Esophagus (tissue), 2 donors: ENCODE measurements around the gene HIVEP2. TPM values are rescaled to one million over a fixed set of nuclear protein-coding genes. Genes with fewer than 3 reads are reported as not detected.

Experiments used
- H3K27ac ChIP-seq, 2 donors: one replicate each; pipeline ENCODE4 v1.5.1; 2013; ENCODE audit warnings: low read depth in 2 of 2, mild to moderate bottlenecking in 2 of 2, inconsistent platforms in 1 of 2, low read length in 1 of 2, moderate library complexity in 1 of 2
- H3K27me3 ChIP-seq, 2 donors: one replicate each; pipeline ENCODE4 v1.6.1; 2013; ENCODE audit warnings: low read length in 2 of 2, control low read depth in 1 of 2, mild to moderate bottlenecking in 1 of 2; ENCODE audit not compliant: insufficient read depth in 2 of 2, control insufficient read depth in 1 of 2
- H3K36me3 ChIP-seq, 2 donors: one replicate each; pipeline ENCODE4 v1.6.1; 2013; ENCODE audit warnings: low read length in 1 of 2; ENCODE audit not compliant: control insufficient read depth in 2 of 2, insufficient read depth in 2 of 2
- H3K4me1 ChIP-seq, 2 donors: one replicate each; pipeline ENCODE4 v1.6.1; 2013; ENCODE audit warnings: low read length in 1 of 2; ENCODE audit not compliant: control insufficient read depth in 2 of 2, insufficient read depth in 2 of 2
- H3K4me3 ChIP-seq, 2 donors: one replicate each; pipeline ENCODE4 v1.5.1; 2013; ENCODE audit warnings: low read length in 2 of 2, mild to moderate bottlenecking in 2 of 2, low read depth in 1 of 2, moderate library complexity in 1 of 2
- H3K9me3 ChIP-seq, 2 donors: one replicate each; pipeline ENCODE4 v1.6.1; 2013; ENCODE audit warnings: mild to moderate bottlenecking in 2 of 2, low read depth in 1 of 2, low read length in 1 of 2, moderate library complexity in 1 of 2; ENCODE audit not compliant: control insufficient read depth in 2 of 2, insufficient read depth in 1 of 2
- WGBS, 2 donors: extraction: QIAGEN DNeasy Blood & Tissue Kit; methylation state at CpG; one replicate each; pipeline ENCODE4 v1.1.7; 2013; 5-methylcytosine and 5-hydroxymethylcytosine counted together
- polyA plus RNA-seq, 2 donors: library from polyadenylated mRNA; stranded (reverse); fragments of 200-250 nt; gene quantifications; one replicate each; pipeline ENCODE4 v1.2.3, GENCODE V29; 2013
- donor health status: healthy with polysubstance abuse.
- donor health status: Bipolar disorder and iron deficiency.

Gene HIVEP2
- polyA plus RNA-seq, 2 donors = 3.0 to 4.8 TPM

DNA sequence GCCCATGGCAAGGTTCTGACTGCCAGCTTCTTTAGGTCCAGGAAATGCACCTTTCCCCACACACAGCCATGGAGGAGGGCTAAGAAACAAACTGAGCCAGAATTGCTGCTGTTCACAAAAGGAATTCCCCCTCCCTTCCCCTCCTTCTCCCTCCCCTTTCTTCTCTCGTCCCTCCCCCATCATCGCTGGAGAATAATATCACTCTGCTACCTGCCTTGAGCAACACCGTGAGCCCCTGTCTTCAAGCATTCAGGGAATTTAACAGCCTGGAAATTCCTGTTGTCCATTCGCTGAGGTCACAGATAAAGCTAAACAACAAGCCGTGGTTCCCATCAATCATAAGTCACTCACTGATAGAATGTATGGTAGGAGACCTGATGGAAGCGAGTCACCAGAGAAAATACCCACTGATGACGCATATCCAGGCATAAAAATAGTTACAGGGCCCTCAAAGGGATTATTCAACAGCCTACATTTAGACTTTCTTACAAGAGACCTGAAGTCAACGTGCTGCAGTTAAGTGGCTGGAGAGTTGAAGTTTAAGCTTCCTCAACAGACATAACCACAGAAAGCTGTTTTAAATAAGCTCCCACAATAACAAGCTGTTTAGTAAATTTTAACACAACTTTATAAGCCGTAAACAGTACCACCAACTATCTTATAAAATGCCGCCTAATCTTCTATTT is 59.7 kb downstream of the HIVEP2 start:
- no peak overlapping the region for H3K4me3 ChIP-seq
- no peaks in the 10 kb centered on the region for H3K9me3 ChIP-seq
- peaks cover 2 to 4% of the 10 kb centered on the region in 2 donors for H3K4me1 ChIP-seq
- no peaks in the 10 kb centered on the region for H3K27me3 ChIP-seq
- H3K27ac ChIP-seq = peak overlapping the region; percentile 15 to 38
- 17 to 18% methylated on average over 10 of the region's 10 CpGs for WGBS, 2 donors
- no peaks in the 10 kb centered on the region for H3K36me3 ChIP-seq

DNA sequence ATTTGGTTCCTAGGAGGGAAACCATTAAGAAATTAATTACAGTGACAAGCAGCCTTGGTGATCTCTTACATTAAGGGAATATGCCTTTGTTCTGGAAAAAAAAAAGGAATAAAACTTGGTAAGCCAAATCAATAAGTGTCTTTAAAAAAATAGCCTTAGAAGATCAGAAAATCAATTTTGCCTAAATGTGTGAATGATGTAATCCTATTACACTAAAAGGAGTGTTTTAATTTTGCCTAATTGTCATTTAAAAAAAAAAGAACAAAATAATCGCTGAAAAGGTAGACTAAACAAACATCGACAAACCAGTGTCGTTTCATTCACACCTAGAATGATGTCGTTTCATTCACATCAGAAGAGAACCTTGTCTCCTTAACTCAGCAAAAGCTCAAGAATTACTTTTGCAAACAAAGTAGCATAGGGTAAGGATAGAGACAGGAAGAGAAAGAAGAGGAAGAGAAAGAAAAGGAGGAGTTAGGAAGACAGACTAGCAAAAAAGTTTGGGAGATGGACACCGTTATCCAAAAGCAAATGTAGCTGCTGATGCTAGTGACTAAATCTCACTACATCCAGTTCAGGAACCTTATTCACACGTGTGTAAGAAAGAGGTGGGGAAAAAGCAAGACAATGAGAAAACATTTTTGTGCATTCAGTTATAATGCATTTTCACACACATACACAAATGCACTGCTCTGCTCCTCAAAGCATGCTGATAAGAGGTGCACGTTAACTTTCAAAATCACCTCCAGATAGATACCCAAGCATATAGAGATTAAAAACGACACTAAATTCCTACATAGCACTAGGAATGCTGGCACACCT is 60.6 kb downstream of the HIVEP2 start:
- Histone ChIP-seq H3K4me3 (no peak overlapping the region), H3K36me3 (no peaks in the 10 kb centered on the region), H3K9me3 (no peaks in the 10 kb centered on the region), H3K4me1 (peaks cover 2 to 4% of the 10 kb centered on the region in 2 donors), H3K27me3 (no peaks in the 10 kb centered on the region), H3K27ac (peak overlapping the region in 1 of 2 donors; percentile 15)
- 46 to 54% methylated on average over 8 of the region's 8 CpGs for WGBS, 2 donors

DNA sequence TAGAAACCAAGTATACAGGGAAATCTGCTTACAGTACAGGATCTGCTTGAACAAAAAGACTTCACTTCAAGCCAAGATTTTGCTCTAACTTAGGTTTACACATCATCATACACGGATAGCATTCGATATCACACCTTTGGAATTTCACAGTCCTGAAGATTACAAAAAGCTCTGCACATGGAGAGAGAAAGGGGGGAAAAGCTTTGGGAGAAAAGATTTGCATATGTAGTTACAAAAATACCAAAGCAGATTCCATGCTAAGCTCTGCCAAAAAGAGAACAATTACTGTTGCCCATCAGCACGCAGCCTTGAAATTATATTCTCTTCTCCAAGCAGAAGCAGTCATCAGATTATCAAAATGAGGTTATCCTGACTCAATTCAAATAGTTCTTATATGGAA is 62.0 kb downstream of the HIVEP2 start:
- Histone ChIP-seq H3K27me3 (no peaks in the 10 kb centered on the region), H3K36me3 (no peaks in the 10 kb centered on the region), H3K27ac (no peak overlapping the region), H3K4me3 (no peak overlapping the region), H3K9me3 (no peaks in the 10 kb centered on the region), H3K4me1 (peaks cover 2 to 4% of the 10 kb centered on the region in 2 donors)
- WGBS, 2 donors = 60 to 72% methylated on average over 3 of the region's 3 CpGs

DNA sequence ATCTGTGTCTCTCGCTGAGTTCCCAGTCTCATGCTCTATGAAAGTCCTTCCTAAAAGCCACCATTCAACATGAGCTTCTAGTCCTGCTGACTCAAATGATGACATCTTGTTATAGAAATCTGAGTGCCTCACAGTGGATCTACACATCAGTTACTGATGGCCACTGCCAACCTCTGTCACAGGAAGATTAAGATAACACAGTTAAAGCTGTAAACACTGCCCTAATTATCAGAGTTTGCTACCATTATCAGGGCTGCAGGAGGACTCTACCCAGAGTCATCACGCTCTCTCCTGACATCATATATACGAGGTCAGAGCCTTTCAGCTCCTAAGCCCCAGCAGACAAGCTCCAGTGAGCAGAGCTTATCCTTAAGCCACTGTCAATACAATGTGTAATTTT is 63.2 kb downstream of the HIVEP2 start:
- no peaks in the 10 kb centered on the region for H3K9me3 ChIP-seq
- H3K27me3 ChIP-seq = no peaks in the 10 kb centered on the region
- H3K4me3 ChIP-seq = no peak overlapping the region
- H3K27ac ChIP-seq = no peak overlapping the region
- WGBS, 2 donors = 70 to 79% methylated on average over 3 of the region's 3 CpGs
- H3K36me3 ChIP-seq = no peaks in the 10 kb centered on the region
- H3K4me1 ChIP-seq = peaks cover 2 to 4% of the 10 kb centered on the region in 2 donors

DNA sequence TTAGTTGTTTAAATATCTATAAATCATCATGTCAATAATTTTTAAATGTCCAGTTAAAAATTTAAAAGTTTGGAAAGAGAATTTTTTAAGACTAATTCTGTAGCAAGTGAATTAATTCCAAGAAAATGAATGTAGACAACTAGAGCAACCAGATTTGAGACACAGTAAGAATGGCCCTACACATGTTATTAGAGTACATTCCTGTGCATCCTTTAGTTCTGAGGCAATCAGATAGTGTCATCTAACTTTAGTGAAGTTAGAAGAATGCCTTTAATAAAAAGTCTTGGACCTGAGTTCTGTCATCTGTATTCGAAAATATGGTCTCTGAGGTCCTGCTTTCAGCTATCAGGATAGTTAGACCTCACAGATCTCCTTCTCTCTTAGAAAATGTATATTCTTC is 63.7 kb downstream of the HIVEP2 start:
- no peaks in the 10 kb centered on the region for H3K36me3 ChIP-seq
- no peak overlapping the region for H3K27ac ChIP-seq
- H3K4me1 ChIP-seq = peaks cover 2 to 4% of the 10 kb centered on the region in 2 donors
- 98 to 100% methylated on average over 1 of the region's 1 CpG for WGBS, 2 donors
- no peaks in the 10 kb centered on the region for H3K27me3 ChIP-seq
- no peak overlapping the region for H3K4me3 ChIP-seq
- no peaks in the 10 kb centered on the region for H3K9me3 ChIP-seq

DNA sequence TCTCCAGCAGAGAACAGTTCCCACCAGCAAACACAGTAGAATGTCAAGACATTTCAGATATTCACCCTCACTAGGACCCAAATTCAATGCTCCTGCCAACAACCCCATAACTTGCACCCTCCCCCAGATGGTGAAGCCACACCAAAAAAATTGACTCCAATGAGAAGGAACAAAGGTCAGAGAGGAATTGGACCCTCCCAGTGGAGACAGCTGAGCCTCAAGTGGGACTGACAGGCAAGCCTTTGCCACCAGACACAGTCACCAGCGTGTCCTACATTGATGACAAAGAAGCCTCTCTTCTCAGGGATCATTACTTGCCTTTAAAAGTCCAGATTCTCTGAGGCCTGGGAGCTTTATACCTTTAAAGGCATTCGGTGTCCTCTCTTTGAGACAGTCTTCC is 64.8 kb downstream of the HIVEP2 start:
- 96 to 98% methylated on average over 2 of the region's 2 CpGs for WGBS, 2 donors
- Histone ChIP-seq H3K4me3 (no peak overlapping the region), H3K36me3 (no peaks in the 10 kb centered on the region), H3K27ac (no peak overlapping the region), H3K27me3 (no peaks in the 10 kb centered on the region), H3K9me3 (no peaks in the 10 kb centered on the region), H3K4me1 (peaks cover 2% of the 10 kb centered on the region in 2 donors)

DNA sequence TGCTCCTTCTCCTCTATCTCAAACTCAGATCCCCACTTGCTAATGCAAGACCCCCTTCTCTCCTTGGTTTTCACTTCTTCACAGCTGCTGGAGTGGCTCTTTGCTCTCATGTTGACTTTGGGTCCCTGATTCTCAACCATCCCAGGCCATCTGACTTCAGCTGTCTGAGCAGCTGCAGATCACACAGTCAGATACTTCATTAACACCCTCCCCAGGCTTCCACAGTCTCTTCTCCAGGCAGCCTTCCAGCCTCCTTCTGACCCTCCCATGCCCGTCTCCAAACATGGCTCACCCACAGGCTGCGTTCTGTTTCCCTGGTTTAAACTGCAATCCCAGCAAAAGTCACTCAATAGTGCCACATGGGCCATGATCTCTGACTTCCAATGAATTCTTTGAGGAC is 65.4 kb downstream of the HIVEP2 start:
- Histone ChIP-seq H3K27me3 (no peaks in the 10 kb centered on the region), H3K4me1 (peaks cover 0 to 2% of the 10 kb centered on the region in 2 donors), H3K4me3 (no peak overlapping the region), H3K9me3 (no peaks in the 10 kb centered on the region), H3K36me3 (no peaks in the 10 kb centered on the region), H3K27ac (no peak overlapping the region)
- WGBS, 2 donors = 90 to 94% methylated on average over 2 of the region's 2 CpGs

DNA sequence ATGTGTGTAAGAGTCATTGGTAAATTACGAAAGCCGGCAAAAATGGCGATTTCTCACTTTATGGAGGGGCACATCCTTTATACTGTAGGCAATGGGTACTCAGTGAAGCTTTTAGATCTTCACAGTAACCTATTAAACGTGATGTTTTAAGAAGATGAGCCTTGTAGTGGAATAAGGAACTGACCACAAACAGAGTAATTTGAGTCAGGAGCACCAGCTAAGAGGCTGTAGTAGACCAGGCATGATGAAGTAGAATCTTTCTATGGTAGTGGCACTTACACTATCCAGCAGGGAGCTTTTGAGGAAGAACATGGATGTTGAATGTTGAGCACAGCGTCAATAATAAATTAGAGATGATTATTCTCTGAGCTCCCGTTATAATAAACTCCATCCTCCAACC is 65.9 kb downstream of the HIVEP2 start:
- peaks cover 0 to 2% of the 10 kb centered on the region in 2 donors for H3K4me1 ChIP-seq
- H3K27me3 ChIP-seq = no peaks in the 10 kb centered on the region
- 81 to 87% methylated on average over 6 of the region's 6 CpGs for WGBS, 2 donors
- no peaks in the 10 kb centered on the region for H3K9me3 ChIP-seq
- H3K36me3 ChIP-seq = no peaks in the 10 kb centered on the region
- no peak overlapping the region for H3K4me3 ChIP-seq
- H3K27ac ChIP-seq = no peak overlapping the region

DNA sequence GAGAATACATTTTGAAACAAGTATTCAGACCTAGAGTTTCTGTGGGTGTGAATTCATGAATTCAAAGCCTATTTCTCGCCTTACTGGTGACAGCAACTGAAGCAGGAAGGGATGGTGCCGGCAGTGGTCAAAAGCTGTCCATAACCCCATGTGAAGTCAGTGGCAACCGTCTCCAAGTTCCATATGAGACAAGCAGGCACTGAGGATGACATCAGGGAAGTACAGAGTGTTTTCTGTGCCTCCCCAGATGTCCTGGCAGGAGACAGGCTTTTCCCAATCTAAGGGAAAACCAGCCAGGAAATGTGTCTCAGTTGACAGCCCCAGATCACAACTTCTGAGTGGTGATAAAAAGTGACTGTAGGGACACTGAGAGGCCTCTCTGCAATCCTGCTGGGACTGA is 66.6 kb downstream of the HIVEP2 start:
- 71 to 80% methylated on average over 3 of the region's 3 CpGs for WGBS, 2 donors
- Histone ChIP-seq H3K36me3 (no peaks in the 10 kb centered on the region), H3K27me3 (no peaks in the 10 kb centered on the region), H3K4me3 (no peak overlapping the region), H3K4me1 (peaks cover 0 to 2% of the 10 kb centered on the region in 2 donors), H3K9me3 (no peaks in the 10 kb centered on the region), H3K27ac (no peak overlapping the region)
